KG1 (cell line): ENCODE results near the gene ERFE.

Experiments used
- DNase-seq: peaks from one replicate; lab custom pipeline; 2025; lab: John Stamatoyannopoulos, UW

ERFE gene

DNA sequence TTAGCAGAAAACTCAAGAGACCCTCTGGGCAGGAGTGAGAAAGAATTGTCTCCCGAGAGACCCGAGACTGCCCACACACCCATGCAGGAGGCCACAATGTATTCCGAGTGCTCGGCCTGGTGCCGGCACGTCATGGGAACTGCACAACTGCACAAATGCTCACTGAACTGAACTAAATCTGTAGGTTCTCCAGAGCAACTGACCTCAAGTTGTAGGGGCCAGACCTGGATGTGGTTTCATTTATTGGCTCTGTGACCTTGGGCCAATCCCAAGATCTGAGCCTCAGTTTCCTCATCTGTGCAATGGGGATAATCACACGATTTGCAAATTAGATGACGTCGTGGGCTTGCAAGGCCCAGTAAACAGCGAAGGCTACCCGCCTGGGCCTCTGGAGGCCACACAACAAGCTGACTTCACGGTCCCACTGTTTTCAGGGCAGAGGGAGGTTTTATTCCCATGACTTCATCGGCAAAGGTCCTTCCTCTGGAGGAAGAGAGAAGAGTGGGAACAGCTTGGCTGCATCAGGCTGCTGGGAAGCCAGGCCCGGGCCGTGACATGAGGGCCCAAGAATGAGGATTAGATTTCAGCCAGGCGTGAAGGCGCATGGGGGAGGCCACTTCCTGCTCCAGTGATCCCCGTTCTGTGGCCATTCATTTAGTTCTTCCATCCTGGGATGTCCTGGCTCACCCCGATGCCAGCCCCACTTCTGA is 3.6 kb upstream of the ERFE start:
- no peak for DNase-seq

GRCh38 chr2:238155761-238156694 is 2.7 kb upstream of the ERFE start:
- DNase-seq = no peak

DNA sequence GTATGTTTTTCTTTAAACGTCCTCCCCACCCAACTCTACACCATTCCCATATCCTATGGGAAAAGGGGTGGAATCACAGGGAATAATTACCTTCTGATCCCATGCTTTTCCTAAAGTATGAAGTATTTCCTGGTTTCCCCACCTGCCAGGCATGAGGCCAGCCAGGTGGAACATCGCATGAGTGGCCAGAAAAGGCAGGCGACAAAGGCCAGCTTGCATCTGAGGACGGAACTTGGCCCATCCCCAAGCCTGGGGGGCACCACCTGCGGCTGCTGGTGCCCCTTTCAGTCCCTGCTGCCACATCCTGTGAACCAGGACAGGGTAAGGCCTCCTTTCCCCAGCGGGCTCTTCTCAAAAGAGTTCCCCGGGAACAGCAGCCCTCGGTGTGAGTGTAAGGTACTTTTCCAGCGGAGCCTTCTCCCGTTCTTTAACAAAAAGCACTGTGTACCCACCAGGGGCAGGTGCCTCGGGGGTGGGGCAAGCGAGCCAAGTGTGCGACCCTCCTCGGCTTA is 1.2 kb upstream of the ERFE start:
- no peak for DNase-seq

GRCh38 chr2:238158018-238158508 is 707 bp upstream of the ERFE start:
- no peak for DNase-seq

DNA sequence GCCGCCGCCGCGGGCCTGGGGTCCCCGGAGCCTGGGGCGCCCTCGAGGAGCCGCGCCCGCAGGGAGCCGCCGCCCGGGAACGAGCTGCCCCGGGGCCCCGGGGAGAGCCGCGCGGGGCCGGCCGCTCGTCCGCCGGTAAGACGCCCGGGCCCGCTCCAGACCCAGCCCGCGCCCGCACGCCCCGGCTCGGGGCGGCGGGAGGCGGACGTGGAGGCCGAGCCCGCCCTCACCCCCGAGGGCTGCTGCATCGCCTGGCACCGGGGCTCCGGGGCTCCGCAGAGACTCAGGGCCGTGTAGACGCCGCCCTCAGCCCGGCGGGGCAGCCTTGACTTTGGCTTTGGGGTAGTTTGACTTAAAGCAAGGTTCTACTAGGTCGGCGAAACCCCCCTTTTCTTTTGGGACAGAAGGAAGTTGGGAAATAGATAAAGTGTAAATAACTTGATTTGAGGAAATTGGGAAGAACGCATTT is 335 bp downstream of the ERFE start:
- DNase-seq = no peak

DNA sequence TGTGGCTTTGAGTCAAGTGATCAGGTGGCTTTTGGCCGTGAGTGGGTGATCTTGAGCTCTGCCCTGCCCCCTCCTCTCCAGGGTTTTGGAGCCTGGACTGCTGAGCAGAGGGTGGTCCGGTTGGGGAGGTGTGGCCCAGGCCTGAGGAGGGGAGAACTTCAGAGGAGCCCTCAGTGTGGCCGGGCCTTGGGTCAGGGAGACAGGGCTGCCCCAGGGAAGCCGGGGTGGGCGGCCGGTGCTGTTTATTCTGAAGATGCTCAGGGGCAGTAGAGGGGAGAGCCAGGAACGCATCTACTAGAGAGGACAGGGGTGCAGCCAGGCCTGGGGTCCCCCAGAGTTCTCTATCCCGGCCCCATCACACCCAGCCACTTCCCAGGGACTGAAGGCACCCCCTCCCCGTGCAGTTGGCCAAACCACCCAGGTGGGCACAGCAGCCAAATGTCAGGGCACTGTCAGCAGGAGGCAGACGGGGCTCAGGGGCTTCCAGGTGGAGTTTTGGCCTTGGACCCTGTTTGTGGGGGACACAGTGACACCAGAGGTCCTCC is 963 bp downstream of the ERFE start:
- DNase-seq = no peak

DNA sequence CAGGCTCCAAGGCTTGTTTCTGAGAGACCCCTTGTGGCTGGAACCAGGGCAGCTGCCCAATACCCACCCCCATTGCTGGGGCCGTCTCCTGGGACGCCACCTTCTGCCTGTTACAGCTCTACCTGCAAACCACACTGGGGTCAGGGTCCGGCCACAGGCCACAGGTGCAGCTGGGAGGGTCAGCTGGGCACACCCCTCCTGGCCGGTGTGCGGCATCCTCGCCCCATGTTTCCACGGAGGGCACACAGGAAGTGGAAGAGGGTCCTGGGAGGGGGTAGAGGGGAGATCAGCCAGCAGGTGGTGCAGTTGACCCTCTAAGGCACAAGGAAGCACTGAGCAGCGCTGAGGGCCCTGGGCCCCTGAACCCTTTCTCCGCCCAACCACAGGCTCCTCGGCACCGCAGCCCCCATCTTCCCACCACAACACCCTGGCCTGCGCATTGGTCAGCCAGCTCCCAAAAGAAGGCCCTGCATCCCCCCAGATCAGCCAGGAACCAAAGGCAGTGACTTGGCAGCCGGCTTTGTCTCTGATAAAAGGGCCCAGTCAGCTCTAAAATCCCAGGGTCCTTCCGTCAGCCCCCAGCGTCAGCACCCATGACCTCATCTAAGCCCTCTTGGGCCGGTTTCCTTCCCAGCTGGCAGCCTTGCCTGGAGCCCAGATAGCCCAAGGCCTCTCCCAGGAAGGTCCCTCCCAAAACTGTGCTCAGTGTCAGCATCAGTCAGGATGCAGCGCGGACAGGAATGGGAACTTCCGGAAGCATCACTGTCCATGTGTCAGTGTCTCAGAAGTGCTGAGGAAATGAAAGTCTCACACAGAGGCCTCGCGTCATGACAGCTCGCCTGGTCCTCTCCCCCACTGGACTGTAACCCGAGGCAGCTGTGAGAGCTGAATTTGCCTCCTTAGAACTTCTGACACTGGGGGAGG is 1.7 kb downstream of the ERFE start:
- DNase-seq = no peak

DNA sequence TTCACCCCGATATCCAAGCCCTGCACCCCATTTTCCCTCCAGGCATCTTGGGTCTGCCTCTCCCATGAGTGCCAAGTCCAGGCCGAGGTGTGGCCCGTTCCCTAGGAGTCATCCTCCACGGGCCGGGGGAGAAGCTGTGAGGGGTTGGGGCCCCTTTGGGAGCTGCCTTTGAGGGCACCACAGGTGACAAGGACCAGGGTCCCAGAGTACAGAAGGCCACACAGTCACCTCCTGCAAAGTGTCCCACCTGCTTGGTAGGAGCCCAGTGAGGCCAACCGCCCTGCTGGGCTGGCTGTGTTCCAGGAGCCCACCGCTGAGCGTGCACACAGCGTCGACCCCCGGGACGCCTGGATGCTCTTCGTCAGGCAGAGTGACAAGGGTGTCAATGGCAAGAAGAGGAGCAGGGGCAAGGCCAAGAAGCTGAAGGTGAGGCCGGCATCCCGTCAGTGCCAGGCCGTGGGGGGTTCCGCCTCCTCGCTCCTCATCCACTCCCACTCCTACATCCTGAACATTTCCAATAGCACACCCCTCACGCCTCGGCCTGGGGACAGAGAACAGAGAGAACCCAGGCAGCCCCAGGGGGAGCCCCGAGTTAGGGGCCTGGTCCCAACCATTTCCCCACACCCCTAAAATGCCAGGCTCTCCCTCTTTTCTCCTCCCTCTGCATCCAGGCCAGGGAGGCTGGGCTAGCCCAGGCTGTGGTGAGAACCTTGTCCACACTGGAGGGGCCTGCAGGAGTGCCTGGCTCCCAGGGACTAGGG is 2.7 kb downstream of the ERFE start:
- DNase-seq = no peak

GRCh38 chr2:238162251-238162845 is 3.6 kb downstream of the ERFE start:
- no peak for DNase-seq

DNA sequence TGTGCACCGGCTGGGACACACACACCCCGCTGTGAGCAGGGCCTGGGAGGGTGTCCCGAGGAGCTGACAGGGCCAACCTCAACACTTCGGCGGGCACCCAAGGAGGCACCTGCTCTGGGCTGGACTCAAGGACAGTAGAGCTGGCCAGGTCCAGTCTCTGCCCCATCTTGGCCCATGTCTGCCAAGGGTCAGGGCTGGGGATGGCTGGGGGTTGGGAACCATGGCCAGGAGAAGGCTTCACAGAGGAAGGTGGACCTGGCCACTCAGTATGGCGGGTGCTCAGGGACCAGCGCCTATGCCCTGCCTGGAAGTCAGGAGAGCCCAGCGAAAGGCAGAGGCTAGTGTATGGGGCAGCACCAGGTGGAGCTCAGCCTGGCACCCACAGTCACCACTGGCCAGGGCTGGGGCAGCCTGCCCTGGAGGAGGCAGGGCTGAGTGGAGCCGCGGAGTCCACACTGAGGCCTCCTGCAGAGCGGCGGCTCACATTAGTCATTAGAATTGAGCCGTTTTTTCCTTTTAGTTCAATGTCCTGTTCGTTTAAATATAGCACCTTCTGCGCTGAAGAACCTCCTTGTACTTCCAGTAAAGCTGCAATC is 4.2 kb downstream of the ERFE start:
- DNase-seq = no peak

DNA sequence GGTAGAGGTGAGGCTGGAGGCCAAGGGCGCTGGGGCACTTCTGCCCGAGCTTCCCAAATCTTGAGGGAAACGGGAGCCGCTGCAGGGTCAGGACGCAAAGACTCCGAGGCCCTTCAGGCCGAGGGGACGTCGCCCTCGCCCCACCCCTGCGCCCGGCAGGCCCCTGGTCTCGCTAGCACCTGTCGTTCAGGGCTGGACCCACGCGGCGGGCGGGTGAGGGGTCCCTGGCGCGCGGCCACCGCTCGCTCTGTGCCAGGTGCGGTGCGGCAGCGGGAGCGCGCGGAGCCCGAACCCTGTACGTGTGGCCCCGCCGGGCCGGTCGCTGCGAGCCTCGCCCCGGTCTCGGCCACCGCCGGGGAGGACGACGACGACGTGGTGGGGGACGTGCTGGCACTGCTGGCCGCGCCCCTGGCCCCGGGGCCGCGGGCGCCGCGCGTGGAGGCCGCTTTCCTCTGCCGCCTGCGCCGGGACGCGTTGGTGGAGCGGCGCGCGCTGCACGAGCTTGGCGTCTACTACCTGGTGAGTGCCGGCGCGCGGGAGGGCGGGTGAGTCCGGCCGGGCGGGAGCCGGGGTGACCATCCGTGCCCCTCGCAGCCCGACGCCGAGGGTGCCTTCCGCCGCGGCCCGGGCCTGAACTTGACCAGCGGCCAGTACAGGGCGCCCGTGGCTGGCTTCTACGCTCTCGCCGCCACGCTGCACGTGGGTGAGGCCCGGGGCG is 4.9 kb downstream of the ERFE start:
- DNase-seq = no peak

GRCh38 chr2:238164906-238165287 is 6.1 kb downstream of the ERFE start:
- DNase-seq = no peak

DNA sequence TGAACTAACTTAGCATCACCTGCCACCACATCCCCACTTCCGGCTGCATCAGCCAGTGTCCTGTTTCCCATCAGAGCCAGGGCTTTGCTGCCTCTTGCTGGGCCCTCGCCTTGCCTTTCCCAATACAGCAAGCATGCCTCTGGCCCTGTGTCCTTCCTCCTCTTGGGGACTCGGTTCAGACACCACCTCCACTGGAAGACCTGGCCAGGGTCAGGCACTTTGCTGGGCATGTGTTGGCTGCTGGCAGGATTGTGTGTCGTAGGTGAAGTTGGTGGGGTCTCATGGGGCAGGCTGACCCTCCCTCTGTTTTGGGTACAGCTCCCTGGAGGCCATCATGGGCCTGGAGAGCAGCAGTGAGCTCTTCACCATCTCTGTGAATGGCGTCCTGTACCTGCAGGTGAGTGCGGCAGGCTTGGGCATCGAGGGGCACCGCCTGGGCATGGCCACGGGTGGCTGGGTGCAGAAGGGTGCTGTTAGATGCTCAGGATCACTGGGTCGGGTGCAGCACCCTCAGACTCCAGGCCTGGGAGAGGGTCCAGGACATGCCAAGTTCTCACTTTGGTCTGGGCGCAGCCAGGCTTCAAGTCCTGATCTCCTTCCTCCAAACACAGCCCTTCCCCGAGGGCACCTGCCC is 6.6 kb downstream of the ERFE start:
- DNase-seq = no peak

DNA sequence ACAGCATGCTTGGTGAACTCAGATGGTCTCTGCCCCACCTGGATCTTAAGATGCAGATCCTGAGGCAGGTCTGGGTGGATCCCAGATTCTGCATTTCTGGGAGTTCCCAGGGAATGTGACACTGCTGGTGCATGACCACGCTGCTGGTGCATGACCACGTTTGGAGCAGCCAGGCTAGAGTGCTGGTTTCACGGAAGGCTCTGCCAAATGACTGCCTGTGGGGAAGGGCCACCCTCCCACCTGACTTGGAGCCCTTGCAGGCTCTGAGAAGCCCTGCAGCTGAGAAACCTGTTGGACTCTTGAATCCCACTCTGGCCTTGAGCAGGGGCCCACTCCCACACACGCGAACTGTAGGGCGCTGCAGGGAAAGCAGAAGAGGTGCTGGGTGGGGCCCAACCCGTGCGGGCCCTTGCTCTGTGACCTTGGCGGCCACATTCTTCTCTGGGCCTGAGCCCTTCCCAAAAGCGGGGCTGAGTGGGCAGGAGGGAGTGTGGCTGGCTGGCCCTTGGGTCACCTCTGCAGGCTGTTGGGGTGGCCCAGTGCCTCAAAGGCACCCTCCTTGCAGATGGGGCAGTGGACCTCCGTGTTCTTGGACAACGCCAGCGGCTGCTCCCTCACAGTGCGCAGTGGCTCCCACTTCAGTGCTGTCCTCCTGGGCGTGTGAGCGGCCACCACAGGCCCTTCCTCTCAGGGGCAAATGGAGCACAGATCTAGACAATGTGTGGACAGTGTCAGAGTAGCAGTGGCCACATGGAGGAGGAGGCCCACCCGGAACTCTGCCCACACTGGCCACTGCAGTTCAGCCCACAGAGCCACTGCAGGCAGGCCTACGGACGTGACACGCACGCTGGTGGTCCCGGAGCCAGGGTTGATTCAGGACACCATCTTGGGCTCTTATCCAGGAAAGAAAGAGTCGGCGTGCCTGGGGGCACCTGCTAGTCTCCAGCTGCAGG is 7.9 kb downstream of the ERFE start:
- DNase-seq = no peak

GRCh38 chr2:238167344-238167715 is 8.6 kb downstream of the ERFE start:
- no peak for DNase-seq

DNA sequence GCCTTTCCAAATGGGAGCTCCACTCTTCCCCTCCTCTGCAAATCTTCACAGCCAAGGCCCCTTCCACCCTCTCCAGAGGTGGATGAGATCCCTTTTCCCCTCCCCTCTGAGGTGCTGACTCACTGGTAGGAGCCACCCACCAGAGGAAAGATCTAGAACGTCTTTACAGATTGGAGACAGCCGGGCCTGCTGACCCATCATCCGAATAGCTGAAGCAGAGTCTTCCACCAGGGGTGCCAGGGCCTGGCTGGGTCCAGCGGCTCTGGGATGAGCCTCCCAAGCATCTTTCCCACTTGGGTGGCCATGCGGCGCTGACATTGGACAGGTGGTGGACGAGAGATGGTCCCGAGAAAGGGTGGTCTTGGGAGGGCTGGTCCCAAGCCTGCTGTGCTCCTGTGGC is 9.0 kb downstream of the ERFE start:
- DNase-seq = no peak

DNA sequence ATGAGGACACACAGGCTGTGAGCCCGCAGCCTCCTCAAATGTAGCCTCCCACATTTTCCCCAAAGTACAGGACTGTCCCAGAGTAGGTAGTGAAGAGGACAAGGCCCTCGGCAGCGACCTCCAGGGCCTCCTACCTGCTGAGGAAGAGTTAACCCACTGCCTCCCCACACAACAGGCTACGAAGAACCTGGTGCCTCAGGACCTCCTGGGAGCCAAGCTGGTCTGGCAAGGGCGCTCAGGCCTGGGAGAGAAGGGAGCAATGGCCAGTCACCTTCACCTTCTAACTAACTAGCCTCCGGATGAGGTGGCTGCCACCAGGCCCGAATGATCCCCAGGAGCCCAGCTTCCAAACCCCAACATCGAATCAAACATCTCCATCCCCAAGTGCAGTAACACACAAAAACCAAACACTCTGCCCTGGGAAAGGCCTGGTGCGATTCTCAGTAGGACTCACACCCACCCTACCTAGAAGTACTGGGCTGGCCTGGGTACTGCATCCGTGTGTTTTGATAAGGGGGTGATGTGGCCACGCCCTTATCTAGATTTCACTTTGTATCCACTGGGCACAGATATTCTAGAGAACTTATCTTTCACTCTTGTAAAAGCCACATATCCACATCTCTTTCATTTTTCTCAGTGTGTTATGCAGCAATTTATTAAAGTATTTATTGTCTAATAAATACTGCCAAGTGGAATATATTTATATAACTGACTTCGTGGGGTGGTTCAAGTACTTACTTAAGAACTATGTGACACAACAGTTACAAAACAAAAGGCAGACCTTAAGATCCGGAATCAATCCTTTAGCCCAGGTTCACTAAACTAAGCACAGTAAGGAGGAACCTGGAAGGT is 9.7 kb downstream of the ERFE start:
- DNase-seq = no peak
